ENCODE measurements around the gene BMPR1A.

Gene BMPR1A

DNA sequence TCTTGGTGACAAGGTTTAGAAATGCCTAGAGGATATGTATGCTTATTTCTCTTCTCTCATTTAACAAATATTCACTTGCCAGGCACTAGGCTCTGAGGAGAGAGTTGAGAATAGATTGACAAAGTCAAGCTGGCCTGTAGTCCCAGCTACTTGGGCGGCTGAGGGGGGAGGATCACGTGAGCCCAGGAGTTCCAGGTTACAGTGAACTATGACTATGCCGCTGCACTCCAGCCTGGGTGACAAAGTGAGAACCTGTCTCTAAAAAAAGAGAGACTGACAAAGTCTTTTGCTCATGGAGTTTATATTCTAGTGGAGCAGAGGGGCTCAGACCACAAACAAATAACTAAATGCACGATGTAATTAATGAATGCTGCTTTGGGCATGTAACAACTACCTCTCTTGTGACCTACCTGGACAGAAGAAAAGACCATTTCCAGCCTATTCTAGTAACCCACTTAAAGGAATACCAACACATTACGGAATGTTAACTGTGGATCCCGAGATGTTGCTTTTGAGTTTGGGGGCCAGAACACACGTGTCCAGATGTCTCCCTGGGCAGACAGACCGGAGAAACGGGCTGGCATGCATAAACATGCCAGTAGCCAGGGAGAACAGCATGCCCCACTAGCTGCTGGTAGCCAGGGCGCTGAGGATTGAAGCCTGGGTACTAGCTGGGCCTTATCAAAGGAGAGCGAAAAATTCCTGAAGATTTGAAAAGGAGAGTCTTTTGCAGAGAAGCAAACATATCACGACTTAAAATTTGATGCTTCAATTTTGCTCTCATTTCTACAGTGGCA lies 2.6 kb upstream of the BMPR1A start:
- Histone ChIP-seq H3K4me1 (ENCODE audit: insufficient read depth, low read length, poor library complexity, severe bottlenecking) (no peaks in the 10 kb centered on the region), H3K4me3 (ENCODE audit: low read length, poor library complexity, severe bottlenecking) (no peak overlapping the region), H3K36me3 (ENCODE audit: insufficient read depth, low read length) (no peaks in the 10 kb centered on the region), H4K20me1 (ENCODE audit: insufficient read depth, low read length, poor library complexity, severe bottlenecking) (peaks cover under 1% of the 10 kb centered on the region), H3K4me2 (ENCODE audit: low read depth, low read length, poor library complexity, severe bottlenecking) (no peak overlapping the region), H2AFZ (ENCODE audit: low read length) (no peak overlapping the region), H3F3A (ENCODE audit: low read depth) (no peaks in the 10 kb centered on the region), H3K9me2 (replicated peaks; ENCODE audit: low read depth, low read length) (no peaks in the 10 kb centered on the region), H3K27me3 (ENCODE audit: insufficient read depth, low read length, poor library complexity, severe bottlenecking) (peaks cover 67% of the 10 kb centered on the region), H3K9ac (ENCODE audit: low read depth, low read length, poor library complexity, severe bottlenecking) (no peak overlapping the region), H3K9me3 (ENCODE audit: insufficient read depth, low read depth, low read length) (no peaks in the 10 kb centered on the region), H3K79me2 (ENCODE audit: insufficient read depth, low read length) (no peaks in the 10 kb centered on the region)
- no peak for TF ChIP-seq EZH2phosphoT487 (IDR thresholded peaks at IDR 0.05; ENCODE audit: borderline replicate concordance)
- TF ChIP-seq, protein P1, sequence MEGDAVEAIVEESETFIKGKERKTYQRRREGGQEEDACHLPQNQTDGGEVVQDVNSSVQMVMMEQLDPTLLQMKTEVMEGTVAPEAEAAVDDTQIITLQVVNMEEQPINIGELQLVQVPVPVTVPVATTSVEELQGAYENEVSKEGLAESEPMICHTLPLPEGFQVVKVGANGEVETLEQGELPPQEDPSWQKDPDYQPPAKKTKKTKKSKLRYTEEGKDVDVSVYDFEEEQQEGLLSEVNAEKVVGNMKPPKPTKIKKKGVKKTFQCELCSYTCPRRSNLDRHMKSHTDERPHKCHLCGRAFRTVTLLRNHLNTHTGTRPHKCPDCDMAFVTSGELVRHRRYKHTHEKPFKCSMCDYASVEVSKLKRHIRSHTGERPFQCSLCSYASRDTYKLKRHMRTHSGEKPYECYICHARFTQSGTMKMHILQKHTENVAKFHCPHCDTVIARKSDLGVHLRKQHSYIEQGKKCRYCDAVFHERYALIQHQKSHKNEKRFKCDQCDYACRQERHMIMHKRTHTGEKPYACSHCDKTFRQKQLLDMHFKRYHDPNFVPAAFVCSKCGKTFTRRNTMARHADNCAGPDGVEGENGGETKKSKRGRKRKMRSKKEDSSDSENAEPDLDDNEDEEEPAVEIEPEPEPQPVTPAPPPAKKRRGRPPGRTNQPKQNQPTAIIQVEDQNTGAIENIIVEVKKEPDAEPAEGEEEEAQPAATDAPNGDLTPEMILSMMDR (conservative IDR thresholded peaks at IDR 0.05; ENCODE audit: low read length), result no peak

DNA sequence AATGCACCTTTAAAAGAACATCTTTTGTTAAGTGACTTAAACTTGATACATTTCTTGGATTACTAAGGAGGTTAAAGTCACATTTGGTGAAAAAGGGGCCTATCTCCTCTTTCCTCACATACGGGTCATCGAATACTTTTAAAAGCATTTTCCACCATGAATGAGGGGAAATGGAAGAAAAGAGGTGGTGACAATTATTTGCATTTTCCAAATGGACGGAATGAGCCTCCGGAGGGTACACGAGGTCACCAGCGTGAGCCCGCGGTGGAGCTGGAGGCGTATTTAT lies 1.0 kb upstream of the BMPR1A start:
- TF ChIP-seq, protein P1 (conservative IDR thresholded peaks at IDR 0.05; ENCODE audit: low read length), result no peak
- TF ChIP-seq EZH2phosphoT487 (IDR thresholded peaks at IDR 0.05; ENCODE audit: borderline replicate concordance), result no peak
- Histone ChIP-seq H3K4me2 (ENCODE audit: low read depth, low read length, poor library complexity, severe bottlenecking) (no peak overlapping the region), H3K36me3 (ENCODE audit: insufficient read depth, low read length) (no peaks in the 10 kb centered on the region), H3K9ac (ENCODE audit: low read depth, low read length, poor library complexity, severe bottlenecking) (no peak overlapping the region), H3K4me3 (ENCODE audit: low read length, poor library complexity, severe bottlenecking) (no peak overlapping the region), H4K20me1 (ENCODE audit: insufficient read depth, low read length, poor library complexity, severe bottlenecking) (no peaks in the 10 kb centered on the region), H3K27me3 (ENCODE audit: insufficient read depth, low read length, poor library complexity, severe bottlenecking) (peaks cover 66% of the 10 kb centered on the region), H3K79me2 (ENCODE audit: insufficient read depth, low read length) (no peaks in the 10 kb centered on the region), H2AFZ (ENCODE audit: low read length) (no peak overlapping the region), H3K9me2 (replicated peaks; ENCODE audit: low read depth, low read length) (no peaks in the 10 kb centered on the region), H3F3A (ENCODE audit: low read depth) (no peaks in the 10 kb centered on the region), H3K4me1 (ENCODE audit: insufficient read depth, low read length, poor library complexity, severe bottlenecking) (no peaks in the 10 kb centered on the region), H3K9me3 (ENCODE audit: insufficient read depth, low read depth, low read length) (no peaks in the 10 kb centered on the region)

DNA sequence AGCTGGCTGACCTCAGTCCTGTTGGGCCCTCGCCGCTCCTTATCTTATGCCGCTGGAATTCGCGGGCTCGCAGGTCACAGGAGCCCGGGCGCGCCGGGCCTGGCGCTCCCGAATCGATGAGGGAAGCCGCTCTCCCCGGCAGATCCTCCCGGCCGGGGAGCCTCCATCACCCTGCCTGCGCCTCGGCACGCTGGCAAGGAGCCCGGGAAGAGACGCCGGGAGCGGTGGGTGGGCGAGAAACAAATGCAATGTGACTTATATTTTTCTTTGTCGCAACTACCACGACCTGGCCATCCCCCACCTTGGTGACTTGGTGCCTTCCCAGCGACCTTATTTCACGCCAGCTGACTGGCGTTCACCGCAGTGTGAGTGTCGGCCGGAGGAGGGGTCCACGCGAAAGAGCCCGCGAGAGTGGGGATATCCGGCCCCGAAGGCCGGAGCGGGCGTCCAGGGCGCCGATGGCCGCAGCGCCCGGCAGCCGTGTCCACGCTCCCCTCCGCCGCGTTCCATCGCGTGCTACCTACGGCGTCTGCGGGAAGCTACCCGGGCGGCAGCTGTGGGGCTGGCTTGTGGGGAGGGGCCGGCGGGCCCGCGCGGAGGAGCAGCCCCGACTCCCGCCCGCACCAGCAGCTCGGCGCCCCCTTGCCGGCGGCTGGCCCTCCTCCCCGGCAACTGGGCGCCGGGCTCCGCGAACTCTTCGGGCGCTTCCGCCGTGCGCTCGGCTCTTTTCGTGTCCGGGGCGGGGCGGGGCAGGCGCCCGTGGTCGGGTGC lies 494 bp upstream of the BMPR1A start:
- H4K20me1 ChIP-seq (ENCODE audit: insufficient read depth, low read length, poor library complexity, severe bottlenecking), result no peaks in the 10 kb centered on the region
- no peak overlapping the region for H3K4me3 ChIP-seq (ENCODE audit: low read length, poor library complexity, severe bottlenecking)
- no peaks in the 10 kb centered on the region for H3K4me1 ChIP-seq (ENCODE audit: insufficient read depth, low read length, poor library complexity, severe bottlenecking)
- peaks cover 66% of the 10 kb centered on the region for H3K27me3 ChIP-seq (ENCODE audit: insufficient read depth, low read length, poor library complexity, severe bottlenecking)
- no peaks in the 10 kb centered on the region for H3K9me3 ChIP-seq (ENCODE audit: insufficient read depth, low read depth, low read length)
- no peak overlapping the region for H3K9ac ChIP-seq (ENCODE audit: low read depth, low read length, poor library complexity, severe bottlenecking)
- H3K79me2 ChIP-seq (ENCODE audit: insufficient read depth, low read length), result no peaks in the 10 kb centered on the region
- no peaks in the 10 kb centered on the region for H3F3A ChIP-seq (ENCODE audit: low read depth)
- no peak overlapping the region for H3K4me2 ChIP-seq (ENCODE audit: low read depth, low read length, poor library complexity, severe bottlenecking)
- H2AFZ ChIP-seq (ENCODE audit: low read length), result no peak overlapping the region
- no peaks in the 10 kb centered on the region for H3K9me2 ChIP-seq (replicated peaks; ENCODE audit: low read depth, low read length)
- TF ChIP-seq, protein P1 (conservative IDR thresholded peaks at IDR 0.05; ENCODE audit: low read length), result no peak
- no peak for TF ChIP-seq EZH2phosphoT487 (IDR thresholded peaks at IDR 0.05; ENCODE audit: borderline replicate concordance)
- no peaks in the 10 kb centered on the region for H3K36me3 ChIP-seq (ENCODE audit: insufficient read depth, low read length)

Measured in Loucy (cell line).